T-helper 1 cell treated with Interleukin-12 subunit alpha and Interleukin-12 subunit beta and Interleukin-4 antibody, amounts not matched to agents 30 μg/mL and 1 μg/mL, for 36 hours (primary cell): Measurements from ENCODE around the gene FAT1.

Experiments
- H3K27ac Mint-ChIP-seq: one replicate; pipeline ENCODE4 v1.8.0; 2021; ENCODE audit warnings: mild to moderate bottlenecking, mixed read lengths
- H3K27me3 Mint-ChIP-seq: one replicate; pipeline ENCODE4 v1.8.0; 2021; ENCODE audit warnings: low read depth, mixed read lengths
- H3K36me3 Mint-ChIP-seq: one replicate; pipeline ENCODE4 v1.8.0; 2021; ENCODE audit warnings: low read depth, mixed read lengths
- H3K4me1 Mint-ChIP-seq: one replicate; pipeline ENCODE4 v1.8.0; 2021; ENCODE audit warnings: low read depth, mixed read lengths
- H3K4me3 Mint-ChIP-seq: one replicate; pipeline ENCODE4 v1.8.0; 2021; ENCODE audit warnings: mild to moderate bottlenecking, moderate library complexity, mixed read lengths
- H3K9me3 Mint-ChIP-seq: one replicate; pipeline ENCODE4 v1.8.0; 2021; ENCODE audit warnings: mixed read lengths

The FAT1 gene

DNA sequence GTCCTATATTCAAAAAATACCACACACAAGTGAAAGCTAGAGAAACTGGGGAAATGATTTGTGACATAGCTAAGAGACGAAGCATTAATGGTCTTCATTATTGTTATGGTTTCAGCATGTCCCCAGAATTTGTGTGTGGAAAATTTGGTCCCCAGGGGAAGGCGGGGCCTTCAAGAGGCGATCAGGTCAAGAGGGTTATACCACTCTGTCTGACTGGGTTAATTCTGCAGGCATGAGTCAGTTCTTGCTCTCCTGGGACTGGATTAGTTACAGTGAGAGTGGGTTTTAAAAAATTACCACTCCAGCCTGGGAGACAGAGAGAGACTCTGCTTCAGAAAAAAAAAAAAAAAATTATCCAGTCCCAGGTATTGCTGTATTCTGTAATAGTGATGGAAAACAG, 166.2 kb downstream of the FAT1 start:
- Mint-ChIP-seq H3K9me3 (peaks cover 4% of the 10 kb centered on the region), H3K4me1 (peaks cover 2% of the 10 kb centered on the region), H3K36me3 (no peaks in the 10 kb centered on the region), H3K27ac (no peak overlapping the region), H3K4me3 (no peak overlapping the region), H3K27me3 (peaks cover 15% of the 10 kb centered on the region)

DNA sequence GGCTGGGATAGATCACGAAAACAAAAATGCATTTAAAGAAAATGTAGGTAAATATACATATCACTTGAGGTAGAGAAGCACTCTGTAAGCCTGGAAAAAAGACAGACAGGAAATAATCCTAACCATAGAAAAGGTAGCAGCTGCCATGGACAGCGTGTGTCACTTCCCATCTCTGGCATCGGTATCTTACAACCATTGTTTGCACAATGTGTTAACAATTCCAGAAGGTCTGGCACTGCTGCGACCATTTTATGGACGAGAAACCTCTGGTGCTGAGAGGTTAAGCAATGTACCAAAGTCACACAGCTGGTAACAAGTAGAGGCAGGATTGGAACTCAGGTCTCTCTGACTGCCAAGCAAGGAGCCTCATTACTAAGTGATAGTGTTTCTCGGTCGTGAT, 166.6 kb downstream of the FAT1 start:
- H3K36me3 Mint-ChIP-seq = no peaks in the 10 kb centered on the region
- no peak overlapping the region for H3K4me3 Mint-ChIP-seq
- peaks cover 15% of the 10 kb centered on the region for H3K27me3 Mint-ChIP-seq
- no peak overlapping the region for H3K27ac Mint-ChIP-seq
- H3K9me3 Mint-ChIP-seq = peaks cover 4% of the 10 kb centered on the region
- peaks cover 2% of the 10 kb centered on the region for H3K4me1 Mint-ChIP-seq

- Mint-ChIP-seq H3K4me3 (no peak within 1 kb of the TSS), H3K4me1 (peaks cover 2% of the 10 kb centered on the region), H3K27me3 (peaks cover 15% of the 10 kb centered on the region), H3K36me3 (no peaks in the 10 kb centered on the region), H3K9me3 (peaks cover 4% of the 10 kb centered on the region), H3K27ac (no peak within 1 kb of the TSS)
Observed at GRCh38 chr4:186554914-186555827, 168.5 kb downstream of the FAT1 start, which contains the start of gene MTNR1A. Gene MTNR1A (minus strand): TSS chr4:186555567. CDS start chr4:186555365, 202 bp downstream.

- Mint-ChIP-seq H3K27ac (no peak overlapping the region), H3K9me3 (peaks cover 4% of the 10 kb centered on the region), H3K27me3 (peaks cover 15% of the 10 kb centered on the region), H3K36me3 (no peaks in the 10 kb centered on the region), H3K4me1 (peaks cover 2% of the 10 kb centered on the region), H3K4me3 (no peak overlapping the region)
Observed at GRCh38 chr4:186554539-186554913, 169.1 kb downstream of the FAT1 start.

- H3K4me3 Mint-ChIP-seq = no peak overlapping the region
- no peaks in the 10 kb centered on the region for H3K36me3 Mint-ChIP-seq
- peaks cover 4% of the 10 kb centered on the region for H3K9me3 Mint-ChIP-seq
- no peak overlapping the region for H3K27ac Mint-ChIP-seq
- H3K27me3 Mint-ChIP-seq = peaks cover 15% of the 10 kb centered on the region
- peaks cover 2% of the 10 kb centered on the region for H3K4me1 Mint-ChIP-seq
Observed at GRCh38 chr4:186553717-186554116, 169.9 kb downstream of the FAT1 start.

GRCh38 chr4:186551849-186552248, 171.8 kb downstream of the FAT1 start:
- H3K27me3 Mint-ChIP-seq = peaks cover 15% of the 10 kb centered on the region
- H3K27ac Mint-ChIP-seq = no peak overlapping the region
- H3K9me3 Mint-ChIP-seq = peaks cover 11% of the 10 kb centered on the region
- no peak overlapping the region for H3K4me3 Mint-ChIP-seq
- peaks cover 2% of the 10 kb centered on the region for H3K36me3 Mint-ChIP-seq
- peaks cover 2% of the 10 kb centered on the region for H3K4me1 Mint-ChIP-seq

DNA sequence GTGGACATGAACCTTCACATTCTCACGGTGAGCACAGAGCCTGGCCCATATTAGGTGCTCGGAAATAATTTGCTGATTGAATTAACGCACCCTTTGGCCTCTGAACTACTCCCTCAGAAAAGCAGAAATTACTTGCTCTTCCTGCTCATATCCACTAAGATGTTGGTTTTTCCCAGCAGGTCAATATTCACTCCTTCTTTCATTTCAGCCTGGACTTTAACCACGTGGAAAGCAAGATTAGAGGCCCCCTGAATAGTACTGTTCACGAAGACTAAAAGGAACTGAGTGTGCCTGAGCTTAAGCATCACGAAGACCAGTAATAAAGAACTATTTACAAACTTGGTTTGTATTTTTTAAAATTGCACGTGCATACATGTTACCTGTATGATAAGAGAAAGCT, 178.2 kb downstream of the FAT1 start:
- H3K4me1 Mint-ChIP-seq = no peaks in the 10 kb centered on the region
- no peak overlapping the region for H3K4me3 Mint-ChIP-seq
- H3K36me3 Mint-ChIP-seq = peaks cover 2% of the 10 kb centered on the region
- peaks cover 35% of the 10 kb centered on the region for H3K9me3 Mint-ChIP-seq
- H3K27me3 Mint-ChIP-seq = no peaks in the 10 kb centered on the region
- no peak overlapping the region for H3K27ac Mint-ChIP-seq

DNA sequence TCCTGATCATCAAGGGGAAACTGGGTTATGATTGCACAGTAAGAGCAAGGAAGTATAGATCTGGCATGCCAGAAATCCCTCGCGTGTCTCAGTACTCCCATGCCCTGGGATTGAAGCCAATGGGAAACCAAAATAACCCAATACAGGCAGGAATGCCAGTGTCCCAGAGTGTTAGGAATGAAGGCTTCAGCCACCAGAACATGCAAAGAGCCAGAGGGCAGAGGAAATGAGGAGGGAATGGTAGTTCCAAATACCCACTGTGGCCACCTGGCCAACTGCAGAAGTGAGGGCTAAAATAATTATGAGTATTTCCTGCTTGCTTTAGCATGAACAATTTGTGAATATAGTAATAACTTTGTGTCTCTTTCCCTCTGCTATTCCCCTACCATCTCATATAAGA, 180.4 kb downstream of the FAT1 start:
- H3K9me3 Mint-ChIP-seq = peaks cover 38% of the 10 kb centered on the region
- no peaks in the 10 kb centered on the region for H3K27me3 Mint-ChIP-seq
- no peak overlapping the region for H3K4me3 Mint-ChIP-seq
- H3K27ac Mint-ChIP-seq = no peak overlapping the region
- H3K4me1 Mint-ChIP-seq = no peaks in the 10 kb centered on the region
- peaks cover 2% of the 10 kb centered on the region for H3K36me3 Mint-ChIP-seq

DNA sequence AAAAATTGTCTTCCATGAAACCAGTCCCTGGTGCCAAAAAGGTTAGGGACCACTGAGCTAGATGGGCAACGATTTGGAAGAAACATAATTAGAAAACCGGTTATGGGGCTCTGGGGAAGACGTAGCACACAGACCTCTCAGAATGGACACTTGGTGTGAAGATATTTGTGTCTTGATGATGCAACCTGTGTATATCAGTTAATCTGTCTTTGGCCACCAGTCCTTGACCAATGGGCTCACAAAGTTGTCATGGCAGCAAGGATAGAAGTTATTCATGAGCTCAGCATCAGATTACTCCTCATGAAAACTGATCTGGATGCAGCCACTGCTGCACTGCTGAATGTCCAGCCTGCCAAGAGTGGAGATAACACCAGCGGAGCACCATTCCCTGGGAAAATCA, 181.9 kb downstream of the FAT1 start:
- H3K4me1 Mint-ChIP-seq = no peaks in the 10 kb centered on the region
- H3K36me3 Mint-ChIP-seq = no peaks in the 10 kb centered on the region
- no peak overlapping the region for H3K4me3 Mint-ChIP-seq
- H3K27me3 Mint-ChIP-seq = no peaks in the 10 kb centered on the region
- H3K27ac Mint-ChIP-seq = no peak overlapping the region
- peaks cover 34% of the 10 kb centered on the region for H3K9me3 Mint-ChIP-seq

DNA sequence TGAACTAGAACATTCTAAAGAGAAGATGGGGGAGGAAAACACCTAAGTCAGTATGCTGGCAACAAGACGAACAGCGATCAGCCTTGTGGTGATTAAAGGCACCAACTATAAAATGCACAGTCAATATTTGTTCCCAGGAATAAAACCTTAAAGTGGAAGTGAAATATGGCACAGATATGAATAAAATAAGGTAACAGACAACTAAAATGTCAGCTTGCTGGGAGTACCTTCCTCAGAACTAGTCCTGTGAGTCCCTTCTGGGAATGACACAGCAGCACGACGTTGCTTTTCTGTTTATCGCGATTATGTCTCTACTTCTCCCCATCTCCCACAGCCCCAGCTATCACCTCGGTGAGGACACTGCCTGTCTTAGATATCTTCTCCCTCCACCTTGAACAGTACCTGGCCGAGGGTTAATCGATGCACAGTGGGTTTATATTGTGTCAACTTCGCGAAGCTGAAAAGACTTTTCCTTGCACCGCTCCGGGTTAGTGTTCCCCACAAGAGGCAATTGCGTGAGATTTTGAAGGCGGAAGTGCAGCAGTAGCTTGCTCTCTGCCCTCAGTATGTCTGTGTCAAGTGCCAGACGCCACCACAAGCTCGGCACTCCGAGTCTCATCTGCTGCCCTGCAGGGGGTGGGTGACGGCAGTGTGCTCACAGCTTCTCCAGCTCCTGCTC, 185.7 kb downstream of the FAT1 start:
- Mint-ChIP-seq H3K27ac (no peak overlapping the region), H3K9me3 (peaks cover 15% of the 10 kb centered on the region), H3K4me3 (no peak overlapping the region), H3K36me3 (no peaks in the 10 kb centered on the region), H3K27me3 (no peaks in the 10 kb centered on the region), H3K4me1 (no peaks in the 10 kb centered on the region)
